Mesothelial cell of epicardium (in vitro differentiated cells): ENCODE measurements around the gene TTC28. TPM values are rescaled to one million over a fixed set of nuclear protein-coding genes. Genes with fewer than 3 reads are reported as not detected.

Experiments used
- DNase-seq, 2 experiments: peaks; one replicate each; pipeline ENCODE4 v3.0.0; 2021; ENCODE audit warnings: low spot score in 2 of 2; ENCODE audit not compliant: unreplicated experiment in 2 of 2
- H3K27ac Mint-ChIP-seq: 2 replicates; pipeline ENCODE4 v1.8.0; 2021; ENCODE audit warnings: mixed read lengths
- H3K27me3 Mint-ChIP-seq: 2 replicates; pipeline ENCODE4 v1.8.0; 2021; ENCODE audit warnings: low read depth, mixed read lengths
- H3K36me3 Mint-ChIP-seq: 2 replicates; pipeline ENCODE4 v1.8.0; 2021; ENCODE audit warnings: mixed read lengths
- H3K4me1 Mint-ChIP-seq: 2 replicates; pipeline ENCODE4 v1.8.0; 2021; ENCODE audit warnings: mixed read lengths
- H3K4me3 Mint-ChIP-seq: 2 replicates; pipeline ENCODE4 v1.8.0; 2021; ENCODE audit warnings: mild to moderate bottlenecking, moderate library complexity, mixed read lengths
- H3K9me3 Mint-ChIP-seq: 2 replicates; pipeline ENCODE4 v1.8.0; 2021; ENCODE audit warnings: mixed read lengths
- CTCF ChIP-seq: fragments of 200-600 bp; sonication (generic); IDR thresholded peaks from one replicate; pipeline ENCODE4 v1.5.0; 2021; ENCODE audit warnings: antibody characterized with exemption; ENCODE audit not compliant: unreplicated experiment
- total RNA-seq: library from RNA; stranded (reverse); gene quantifications from 3 replicates; pipeline ENCODE4 v1.2.1, GENCODE V29; 2021

The TTC28 gene
- total RNA-seq, 1 donor from 2014 or later, result 95.9 TPM

- H3K36me3 Mint-ChIP-seq, result no peaks in the 10 kb centered on the region
- DNase-seq, result peak; percentile 60 to 87
- H3K4me1 Mint-ChIP-seq, result peaks cover 18% of the 10 kb centered on the region
- H3K9me3 Mint-ChIP-seq, result no peaks in the 10 kb centered on the region
- no peaks in the 10 kb centered on the region for H3K27me3 Mint-ChIP-seq
- peak; percentile 88 for TF ChIP-seq CTCF
- no peak overlapping the region for H3K4me3 Mint-ChIP-seq
- H3K27ac Mint-ChIP-seq, result no peak overlapping the region
Observed at GRCh38 chr22:28051787-28052356, 627.8 kb downstream of the TTC28 start.

- Mint-ChIP-seq H3K4me3 (no peak overlapping the region), H3K36me3 (no peaks in the 10 kb centered on the region), H3K4me1 (peaks cover 18% of the 10 kb centered on the region), H3K27ac (no peak overlapping the region), H3K27me3 (no peaks in the 10 kb centered on the region), H3K9me3 (no peaks in the 10 kb centered on the region)
- no peak for TF ChIP-seq CTCF
- no peak for DNase-seq
Observed at GRCh38 chr22:28051091-28051786, 628.4 kb downstream of the TTC28 start.

GRCh38 chr22:28048529-28048928, 631.1 kb downstream of the TTC28 start:
- Mint-ChIP-seq H3K4me1 (peaks cover 23% of the 10 kb centered on the region), H3K27ac (no peak overlapping the region), H3K36me3 (no peaks in the 10 kb centered on the region), H3K27me3 (no peaks in the 10 kb centered on the region), H3K9me3 (no peaks in the 10 kb centered on the region), H3K4me3 (no peak overlapping the region)
- DNase-seq, result no peak
- TF ChIP-seq CTCF, result no peak

- DNase-seq, result no peak
- no peak for TF ChIP-seq CTCF
- Mint-ChIP-seq H3K4me3 (no peak overlapping the region), H3K27me3 (no peaks in the 10 kb centered on the region), H3K9me3 (no peaks in the 10 kb centered on the region), H3K27ac (no peak overlapping the region), H3K36me3 (no peaks in the 10 kb centered on the region), H3K4me1 (peaks cover 17% of the 10 kb centered on the region)
Observed at GRCh38 chr22:28047740-28048139, 631.9 kb downstream of the TTC28 start.

GRCh38 chr22:28046100-28046499, 633.5 kb downstream of the TTC28 start:
- no peak for DNase-seq
- no peak overlapping the region for H3K4me3 Mint-ChIP-seq
- peaks cover 5% of the 10 kb centered on the region for H3K9me3 Mint-ChIP-seq
- no peak for TF ChIP-seq CTCF
- no peak overlapping the region for H3K27ac Mint-ChIP-seq
- H3K4me1 Mint-ChIP-seq, result peaks cover 14% of the 10 kb centered on the region
- H3K27me3 Mint-ChIP-seq, result no peaks in the 10 kb centered on the region
- peaks cover 9% of the 10 kb centered on the region for H3K36me3 Mint-ChIP-seq
